AG09319 (cell line): ENCODE results near the gene PRR36.

Experiments used
- DNase-seq: peaks from one replicate; pipeline ENCODE4 v3.0.0-alpha.2; 2010; ENCODE audit warnings: low read depth; ENCODE audit errors: extremely low read depth
- TF ChIP-seq, protein P1 (sequence below): IDR thresholded peaks from 2 replicates; pipeline ENCODE4 v1.5.1; 2011; ENCODE audit warnings: low read depth, mild to moderate bottlenecking, inconsistent platforms, low read length, moderate library complexity

PRR36 gene

DNA sequence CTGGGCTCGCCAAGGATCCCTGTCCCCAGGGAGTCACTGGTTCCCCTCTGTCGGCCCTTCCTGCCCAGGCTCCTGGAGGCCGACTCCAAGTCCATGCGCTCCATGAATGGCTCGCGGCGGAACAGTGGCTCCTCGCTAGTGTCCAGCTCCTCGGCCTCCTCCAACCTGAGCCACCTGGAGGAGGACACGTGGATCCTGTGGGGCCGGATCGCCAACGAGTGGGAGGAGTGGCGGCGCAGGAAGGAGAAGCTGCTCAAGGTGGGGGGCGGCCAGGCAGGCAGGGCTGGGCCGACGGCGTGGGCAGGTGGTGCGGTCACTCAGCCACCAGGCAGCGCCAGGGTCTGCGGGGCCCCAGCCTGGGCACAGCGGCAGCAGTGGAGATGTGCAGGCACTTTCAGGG, 26.5 kb downstream of the PRR36 start:
- DNase-seq = no peak
- TF ChIP-seq, protein P1, sequence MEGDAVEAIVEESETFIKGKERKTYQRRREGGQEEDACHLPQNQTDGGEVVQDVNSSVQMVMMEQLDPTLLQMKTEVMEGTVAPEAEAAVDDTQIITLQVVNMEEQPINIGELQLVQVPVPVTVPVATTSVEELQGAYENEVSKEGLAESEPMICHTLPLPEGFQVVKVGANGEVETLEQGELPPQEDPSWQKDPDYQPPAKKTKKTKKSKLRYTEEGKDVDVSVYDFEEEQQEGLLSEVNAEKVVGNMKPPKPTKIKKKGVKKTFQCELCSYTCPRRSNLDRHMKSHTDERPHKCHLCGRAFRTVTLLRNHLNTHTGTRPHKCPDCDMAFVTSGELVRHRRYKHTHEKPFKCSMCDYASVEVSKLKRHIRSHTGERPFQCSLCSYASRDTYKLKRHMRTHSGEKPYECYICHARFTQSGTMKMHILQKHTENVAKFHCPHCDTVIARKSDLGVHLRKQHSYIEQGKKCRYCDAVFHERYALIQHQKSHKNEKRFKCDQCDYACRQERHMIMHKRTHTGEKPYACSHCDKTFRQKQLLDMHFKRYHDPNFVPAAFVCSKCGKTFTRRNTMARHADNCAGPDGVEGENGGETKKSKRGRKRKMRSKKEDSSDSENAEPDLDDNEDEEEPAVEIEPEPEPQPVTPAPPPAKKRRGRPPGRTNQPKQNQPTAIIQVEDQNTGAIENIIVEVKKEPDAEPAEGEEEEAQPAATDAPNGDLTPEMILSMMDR = no peak

DNA sequence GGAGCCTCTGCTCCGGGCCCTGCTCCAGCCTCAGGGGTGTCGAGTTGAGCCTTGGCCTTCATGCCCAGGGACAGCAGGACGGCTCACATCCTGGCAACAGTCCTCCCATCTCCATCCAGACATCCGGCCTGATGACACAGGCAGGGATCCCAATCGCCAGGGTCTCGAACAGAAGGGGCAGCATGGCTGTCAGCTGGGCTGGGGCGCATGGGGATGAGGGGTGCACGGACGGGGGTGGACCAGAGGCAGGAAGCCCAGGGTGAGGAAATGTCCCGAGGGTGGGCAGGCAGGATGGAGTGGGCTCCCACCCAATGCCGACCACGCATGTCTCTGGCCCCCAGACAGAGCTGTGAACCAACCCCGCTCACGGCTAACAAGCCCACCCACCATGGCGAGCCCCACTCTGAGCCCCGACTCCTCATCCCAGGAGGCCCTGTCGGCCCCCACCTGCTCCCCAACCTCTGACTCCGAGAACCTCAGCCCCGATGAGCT, 28.0 kb downstream of the PRR36 start:
- no peak for DNase-seq
- TF ChIP-seq, protein P1 = no peak

DNA sequence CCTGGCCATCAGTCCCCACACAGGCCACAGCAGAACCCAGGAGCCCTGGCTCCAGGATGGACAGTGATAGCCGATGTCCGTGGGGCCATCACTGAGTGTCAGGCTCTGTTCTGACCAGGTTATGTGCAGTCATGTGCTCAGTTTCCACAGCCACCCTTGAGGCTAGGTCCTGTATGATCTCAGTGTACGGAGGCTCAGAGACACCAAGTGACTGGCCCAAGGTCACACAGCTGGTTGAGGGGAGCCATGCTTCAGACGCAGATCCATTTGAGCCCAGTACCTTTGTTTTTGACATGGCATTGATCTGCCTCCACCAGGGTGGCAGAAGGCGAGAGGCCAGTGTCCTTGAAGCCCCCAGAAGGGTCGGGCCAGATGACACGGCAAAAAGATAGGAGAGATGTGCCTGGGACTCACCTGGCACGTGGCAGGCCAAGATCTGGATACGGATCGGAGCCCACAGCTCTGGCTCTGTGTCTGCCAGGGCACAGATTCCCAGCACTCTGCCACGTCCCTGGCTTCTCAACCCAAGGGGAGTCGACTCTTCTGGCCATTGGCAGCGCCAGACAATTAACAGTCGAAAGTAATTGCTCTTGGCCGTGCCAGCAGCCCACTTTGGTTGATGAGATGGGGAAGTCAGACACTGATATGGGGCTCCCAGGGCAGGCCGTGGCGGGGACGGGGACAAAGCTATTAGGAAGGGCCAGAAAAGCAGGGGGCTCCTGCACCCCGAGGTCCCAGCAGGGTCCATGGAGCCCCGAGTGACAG, 28.6 kb downstream of the PRR36 start:
- no peak for DNase-seq
- TF ChIP-seq, protein P1 = no peak

DNA sequence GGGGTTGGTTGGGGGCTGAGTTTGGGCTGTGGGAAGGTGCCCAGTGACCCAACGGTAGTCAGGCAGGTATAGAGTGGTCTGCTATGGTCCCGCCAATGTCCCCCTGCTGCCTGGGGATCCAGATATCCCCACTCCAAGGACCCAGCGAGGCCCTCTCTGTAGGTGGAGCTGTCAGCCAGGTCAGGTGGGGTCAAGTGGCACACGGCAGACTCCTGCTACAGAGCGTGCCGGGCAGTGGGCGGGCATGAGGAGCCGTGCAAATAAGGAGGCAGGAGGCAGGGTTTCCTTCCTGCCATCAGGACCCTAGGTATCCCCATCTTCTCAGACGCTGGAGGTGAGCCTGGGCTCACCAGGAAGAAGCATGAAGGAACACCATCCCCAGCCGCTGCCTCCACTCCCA, 29.2 kb downstream of the PRR36 start:
- TF ChIP-seq, protein P1 = no peak
- DNase-seq = no peak

DNA sequence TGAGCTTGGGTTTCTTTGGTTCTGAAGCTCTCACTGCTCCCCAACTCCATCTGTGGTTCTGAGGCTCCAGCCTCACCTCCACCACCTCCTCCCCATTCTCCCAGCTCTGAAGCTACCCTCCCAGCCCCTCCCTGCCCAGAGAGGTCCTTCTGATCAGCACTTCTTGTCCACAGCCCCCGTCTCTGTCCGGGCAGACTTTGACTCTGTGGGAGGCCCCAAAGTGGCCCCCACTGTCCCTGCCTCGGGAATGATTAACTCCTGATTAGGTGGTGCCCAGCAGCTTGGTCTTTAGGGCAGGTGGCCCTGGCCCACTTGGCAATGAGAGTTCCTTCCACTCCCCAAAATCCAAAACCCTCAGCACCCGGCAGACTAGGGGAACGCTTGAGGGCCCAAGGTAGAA, 29.8 kb downstream of the PRR36 start:
- TF ChIP-seq, protein P1 = no peak
- no peak for DNase-seq

DNA sequence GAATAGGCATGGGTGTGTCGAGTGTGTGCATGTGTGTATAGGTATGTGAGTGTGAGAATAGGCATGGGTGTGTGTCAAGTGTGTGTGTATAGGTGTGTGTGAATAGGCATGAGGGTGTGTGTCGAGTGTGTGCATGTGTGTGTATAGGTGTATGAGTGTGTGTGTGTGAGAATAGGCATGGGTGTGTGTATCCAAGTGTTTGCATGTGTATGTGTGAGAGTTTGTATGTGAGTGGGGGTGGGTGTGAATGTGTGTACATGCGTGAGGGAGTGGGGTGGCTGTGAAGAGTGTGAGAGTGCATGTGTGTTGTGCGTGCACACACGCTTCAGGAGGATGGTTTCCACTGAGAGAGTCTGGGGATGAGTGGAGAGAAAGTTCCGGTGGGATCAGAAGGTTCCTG, 30.7 kb downstream of the PRR36 start:
- DNase-seq = no peak
- TF ChIP-seq, protein P1 = no peak

DNA sequence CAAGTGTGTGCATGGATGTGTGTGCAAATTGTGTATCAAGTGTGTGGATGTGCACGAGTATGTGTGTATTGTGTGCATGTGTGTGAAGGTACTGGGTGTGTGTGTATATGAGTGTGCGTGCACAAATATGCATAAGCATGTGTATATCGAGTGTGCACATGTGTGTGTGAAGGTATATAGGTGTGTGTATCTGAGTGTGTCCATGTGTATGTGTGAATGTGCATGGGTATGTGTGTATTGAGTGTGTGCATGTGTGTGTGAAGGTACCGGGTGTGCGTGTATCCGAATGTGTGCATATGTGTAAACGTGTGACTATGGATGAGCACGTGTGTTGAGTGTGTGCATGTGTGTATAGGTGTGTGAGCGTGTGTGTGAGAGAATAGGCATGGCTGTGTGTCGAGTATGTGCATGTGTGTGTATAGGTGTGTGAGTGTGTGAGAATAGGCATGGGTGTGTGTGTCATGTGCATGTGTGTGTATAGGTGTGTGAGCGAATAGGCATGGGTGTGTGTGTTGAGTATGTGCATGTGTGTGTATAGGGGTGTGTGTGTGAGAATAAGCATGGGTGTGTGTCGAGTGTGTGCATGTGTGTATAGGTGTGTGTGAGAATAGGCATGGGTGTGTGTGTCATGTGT, 31.4 kb downstream of the PRR36 start:
- no peak for DNase-seq
- TF ChIP-seq, protein P1 = no peak
